AG04449 (cell line): ENCODE results near the gene RAB11B.

Source experiments
- CTCF ChIA-PET: fragments of 350-600 bp; formaldehyde crosslinking; extraction: SDS; loops from one replicate; lab custom pipeline; 2021; ENCODE audit warnings: antibody characterized with exemption; lab: Yijun Ruan, JAX
- POLR2A ChIA-PET: fragments of 400-600, 350-600 bp; formaldehyde crosslinking; extraction: SDS; loops from one replicate; lab custom pipeline; 2020; ENCODE audit warnings: antibody characterized with exemption, inconsistent platforms; lab: Yijun Ruan, JAX
- DNase-seq: peaks from one replicate; pipeline ENCODE4 v3.0.0-alpha.2; 2010; ENCODE audit warnings: low read depth, low spot score
- H3K4me3 ChIP-seq: 2 replicates; pipeline ENCODE4 v1.5.1; 2011; ENCODE audit warnings: low read depth, mild to moderate bottlenecking, control low read depth, low read length
- TF ChIP-seq, protein P1 (sequence below): IDR thresholded peaks from one replicate; pipeline ENCODE4 v1.5.1; 2011; ENCODE audit warnings: mild to moderate bottlenecking, moderate library complexity, low read length, control low read depth, inconsistent platforms; ENCODE audit not compliant: insufficient read depth; ENCODE audit errors: missing control alignments

RAB11B gene

GRCh38 chr19:8444677-8445487 lies 54.7 kb downstream of the RAB11B start, which contains the start of gene HNRNPM:
TSS of gene HNRNPM (plus strand) at chr19:8444975. CDS start at chr19:8444999, 24 bp downstream.
- ChIA-PET CTCF (interaction anchor here (0.8 to 4.0 kb wide), 7 partner anchors 11 to 135 kb away, joined by 3 to 23 read pairs (median 4); partner anchors contain the start of gene MARCHF2), POLR2A (interaction anchor here (0.6 to 2.1 kb wide), 12 partner anchors 11 to 108 kb away, joined by 3 to 6 read pairs (median 3); no protein-coding TSS in a partner anchor)
- H3K4me3 ChIP-seq = peak within 1 kb of the TSS; percentile 89
- TF ChIP-seq, protein P1, sequence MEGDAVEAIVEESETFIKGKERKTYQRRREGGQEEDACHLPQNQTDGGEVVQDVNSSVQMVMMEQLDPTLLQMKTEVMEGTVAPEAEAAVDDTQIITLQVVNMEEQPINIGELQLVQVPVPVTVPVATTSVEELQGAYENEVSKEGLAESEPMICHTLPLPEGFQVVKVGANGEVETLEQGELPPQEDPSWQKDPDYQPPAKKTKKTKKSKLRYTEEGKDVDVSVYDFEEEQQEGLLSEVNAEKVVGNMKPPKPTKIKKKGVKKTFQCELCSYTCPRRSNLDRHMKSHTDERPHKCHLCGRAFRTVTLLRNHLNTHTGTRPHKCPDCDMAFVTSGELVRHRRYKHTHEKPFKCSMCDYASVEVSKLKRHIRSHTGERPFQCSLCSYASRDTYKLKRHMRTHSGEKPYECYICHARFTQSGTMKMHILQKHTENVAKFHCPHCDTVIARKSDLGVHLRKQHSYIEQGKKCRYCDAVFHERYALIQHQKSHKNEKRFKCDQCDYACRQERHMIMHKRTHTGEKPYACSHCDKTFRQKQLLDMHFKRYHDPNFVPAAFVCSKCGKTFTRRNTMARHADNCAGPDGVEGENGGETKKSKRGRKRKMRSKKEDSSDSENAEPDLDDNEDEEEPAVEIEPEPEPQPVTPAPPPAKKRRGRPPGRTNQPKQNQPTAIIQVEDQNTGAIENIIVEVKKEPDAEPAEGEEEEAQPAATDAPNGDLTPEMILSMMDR = no peak
- no peak for DNase-seq

- H3K4me3 ChIP-seq = peak overlapping the region; percentile 89
- ChIA-PET CTCF (interaction anchor here (1.5 to 4.0 kb wide), 3 partner anchors 12 to 91 kb away, joined by 4 to 23 read pairs (median 11); partner anchors contain the start of gene MARCHF2), POLR2A (interaction anchor here (0.6 to 2.1 kb wide), 4 partner anchors 14 to 42 kb away, joined by 3 to 6 read pairs (median 4); no protein-coding TSS in a partner anchor)
- TF ChIP-seq, protein P1 = no peak
- no peak for DNase-seq
These were observed 55.4 kb downstream of the RAB11B start for GRCh38 chr19:8445488-8446001.

DNA sequence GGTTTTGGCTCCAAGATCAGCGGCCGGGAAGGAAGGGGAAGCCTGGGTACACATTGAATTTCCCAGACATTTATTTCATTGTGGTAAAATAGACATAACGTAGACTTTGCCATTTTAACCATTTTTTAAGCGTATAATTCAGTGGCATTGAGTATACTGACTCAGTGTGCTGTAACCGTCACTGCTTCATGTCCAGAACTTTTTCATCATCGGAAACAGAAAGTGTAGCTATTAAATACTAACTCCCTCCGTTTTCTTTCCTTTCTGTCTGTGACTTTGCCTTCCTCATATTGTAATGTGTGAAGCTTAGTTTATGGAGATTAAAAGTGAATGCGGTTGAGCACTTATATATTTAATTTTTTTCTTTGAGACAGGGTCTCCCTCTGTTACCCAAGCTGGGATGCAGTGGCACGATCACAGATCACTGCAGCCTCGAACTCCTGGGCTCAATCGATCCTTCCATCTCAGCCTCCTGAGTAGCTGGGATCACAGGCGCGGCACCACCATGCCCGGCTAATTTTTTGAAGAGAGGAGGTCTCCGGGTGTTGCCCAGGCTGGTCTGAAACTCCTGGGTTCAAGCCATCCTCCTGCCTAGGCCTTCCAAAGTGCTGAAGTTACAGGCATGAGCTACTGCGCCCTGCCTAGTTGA lies 56.0 kb downstream of the RAB11B start:
- POLR2A ChIA-PET = interaction anchor here (1.2 to 2.1 kb wide), 3 partner anchors 14 to 41 kb away, joined by 3 to 6 read pairs (median 5); no protein-coding TSS in a partner anchor
- TF ChIP-seq, protein P1 = no peak
- H3K4me3 ChIP-seq = peak overlapping the region; percentile 89
- DNase-seq = no peak
- CTCF ChIA-PET = interaction anchor here (1.0 to 4.0 kb wide), 4 partner anchors 10 to 92 kb away, joined by 4 to 23 read pairs (median 8); partner anchors contain the start of gene MARCHF2

DNA sequence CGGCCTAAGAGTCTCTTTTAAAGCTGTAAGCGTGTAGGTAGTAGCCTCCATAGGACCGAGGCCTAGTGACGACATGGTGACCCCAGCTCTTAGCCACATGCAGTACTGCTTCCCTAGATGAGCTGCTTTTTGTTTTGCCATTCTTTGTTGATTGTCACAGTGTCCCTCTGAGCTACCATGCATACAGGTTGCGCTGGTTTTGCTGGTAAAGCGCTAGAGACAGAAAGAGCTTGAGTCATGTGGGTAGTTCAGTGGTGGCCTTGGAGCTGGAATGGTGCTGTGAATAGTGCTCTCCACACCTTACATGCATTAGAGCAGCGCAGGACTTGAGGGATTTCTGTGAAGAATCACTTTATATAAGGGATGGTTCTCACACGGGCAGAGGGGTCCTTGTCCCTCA lies 59.7 kb downstream of the RAB11B start:
- ChIA-PET CTCF (interaction anchor here (0.9 to 3.2 kb wide), 4 partner anchors 10 to 95 kb away, joined by 3 to 12 read pairs (median 4); no protein-coding TSS in a partner anchor), POLR2A (interaction anchor here (0.7 kb wide), 1 partner anchor 86 kb away, joined by 3 read pairs; no protein-coding TSS in a partner anchor)
- DNase-seq = no peak
- TF ChIP-seq, protein P1 = no peak
- H3K4me3 ChIP-seq = no peak overlapping the region

- ChIA-PET POLR2A (no interaction called here), CTCF (interaction anchor here (1.2 to 3.2 kb wide), 2 partner anchors 38 to 97 kb away, joined by 3 to 12 read pairs; partner anchors contain the start of gene MARCHF2)
- H3K4me3 ChIP-seq = no peak overlapping the region
- no peak for DNase-seq
- TF ChIP-seq, protein P1 = no peak
These were observed 61.2 kb downstream of the RAB11B start for GRCh38 chr19:8451377-8451776.
